Body of pancreas (tissue), 4 donors: ENCODE data around the gene ASCC2.

Source experiments
- POLR2A ChIP-seq, 3 donors: fragments of 450-650 bp; IDR thresholded peaks; one replicate each; pipeline ENCODE4 v1.6.1; 2016; ENCODE audit warnings: antibody characterized with exemption in 3 of 3, mild to moderate bottlenecking in 2 of 3
- TF ChIP-seq, protein P1 (sequence below), 7 experiments: fragments of 450-650 bp in 4 of 7; fragments of 200-600 bp in 3 of 7; sonication (generic) in 3 of 7; IDR thresholded peaks; one replicate each; pipeline ENCODE4 v1.5.1; 2016 to 2019; ENCODE audit warnings: antibody characterized with exemption in 7 of 7

DNA sequence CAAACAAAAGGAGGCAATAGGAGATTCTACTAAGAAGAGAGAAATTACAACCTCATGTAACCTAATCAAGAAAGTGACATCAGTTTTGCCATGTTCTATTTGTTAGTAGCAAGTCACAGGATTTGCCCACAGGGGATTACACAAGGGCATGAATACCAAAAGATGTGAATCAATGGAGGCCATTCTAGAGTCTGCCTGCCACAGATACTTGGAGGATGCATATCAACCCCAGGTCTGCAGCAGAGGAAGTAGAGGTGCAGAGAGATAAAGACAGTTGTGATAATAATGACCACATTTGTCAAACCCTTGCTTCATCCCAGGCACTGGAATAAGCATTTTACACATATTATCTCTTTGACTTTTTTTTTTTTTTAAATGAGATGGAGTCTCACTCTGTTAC is 2.4 kb upstream of the ASCC2 start:
- TF ChIP-seq, protein P1, sequence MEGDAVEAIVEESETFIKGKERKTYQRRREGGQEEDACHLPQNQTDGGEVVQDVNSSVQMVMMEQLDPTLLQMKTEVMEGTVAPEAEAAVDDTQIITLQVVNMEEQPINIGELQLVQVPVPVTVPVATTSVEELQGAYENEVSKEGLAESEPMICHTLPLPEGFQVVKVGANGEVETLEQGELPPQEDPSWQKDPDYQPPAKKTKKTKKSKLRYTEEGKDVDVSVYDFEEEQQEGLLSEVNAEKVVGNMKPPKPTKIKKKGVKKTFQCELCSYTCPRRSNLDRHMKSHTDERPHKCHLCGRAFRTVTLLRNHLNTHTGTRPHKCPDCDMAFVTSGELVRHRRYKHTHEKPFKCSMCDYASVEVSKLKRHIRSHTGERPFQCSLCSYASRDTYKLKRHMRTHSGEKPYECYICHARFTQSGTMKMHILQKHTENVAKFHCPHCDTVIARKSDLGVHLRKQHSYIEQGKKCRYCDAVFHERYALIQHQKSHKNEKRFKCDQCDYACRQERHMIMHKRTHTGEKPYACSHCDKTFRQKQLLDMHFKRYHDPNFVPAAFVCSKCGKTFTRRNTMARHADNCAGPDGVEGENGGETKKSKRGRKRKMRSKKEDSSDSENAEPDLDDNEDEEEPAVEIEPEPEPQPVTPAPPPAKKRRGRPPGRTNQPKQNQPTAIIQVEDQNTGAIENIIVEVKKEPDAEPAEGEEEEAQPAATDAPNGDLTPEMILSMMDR (IDR thresholded peaks at IDR 0.05) = no peak
- TF ChIP-seq POLR2A (IDR thresholded peaks at IDR 0.05) = no peak
